HG03066 (cell line): ENCODE measurements around the gene TOM1.

Source experiments
- ATAC-seq: cut with Tn5 transposase; IDR thresholded peaks from one replicate; pipeline ENCODE4 v1.9.1; 2021; ENCODE audit warnings: low read depth; ENCODE audit not compliant: unreplicated experiment

Gene TOM1

DNA sequence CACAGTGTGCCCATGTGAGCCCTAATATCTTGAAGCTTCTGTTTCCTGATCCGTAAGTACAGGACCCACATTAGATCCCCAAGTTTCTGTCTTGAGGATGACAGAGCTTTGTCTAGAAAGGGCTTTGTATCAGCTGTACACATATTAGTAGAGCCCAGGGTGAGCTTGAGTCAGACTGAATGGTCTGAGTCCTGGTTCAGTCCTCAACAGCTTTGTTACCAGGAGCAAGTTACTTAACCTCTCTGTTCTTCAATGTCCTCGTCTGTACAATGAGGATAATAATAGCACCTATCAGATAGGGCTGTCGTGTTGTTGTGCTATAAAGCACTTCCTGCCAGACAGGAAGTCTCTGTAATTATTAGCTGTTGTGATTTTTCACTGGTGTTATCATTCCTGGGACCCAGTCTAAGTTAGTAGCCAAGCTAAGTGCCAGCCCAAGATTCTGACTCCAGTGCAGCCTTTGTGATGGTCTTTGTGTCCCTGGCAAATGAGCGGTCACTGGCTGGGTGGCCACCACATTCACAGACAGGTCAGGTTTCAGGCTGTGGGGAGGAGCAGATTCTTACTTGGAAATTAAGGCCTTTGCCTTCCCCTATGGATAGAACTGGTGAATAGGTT lies 6.8 kb downstream of the TOM1 start:
- ATAC-seq: no peak

DNA sequence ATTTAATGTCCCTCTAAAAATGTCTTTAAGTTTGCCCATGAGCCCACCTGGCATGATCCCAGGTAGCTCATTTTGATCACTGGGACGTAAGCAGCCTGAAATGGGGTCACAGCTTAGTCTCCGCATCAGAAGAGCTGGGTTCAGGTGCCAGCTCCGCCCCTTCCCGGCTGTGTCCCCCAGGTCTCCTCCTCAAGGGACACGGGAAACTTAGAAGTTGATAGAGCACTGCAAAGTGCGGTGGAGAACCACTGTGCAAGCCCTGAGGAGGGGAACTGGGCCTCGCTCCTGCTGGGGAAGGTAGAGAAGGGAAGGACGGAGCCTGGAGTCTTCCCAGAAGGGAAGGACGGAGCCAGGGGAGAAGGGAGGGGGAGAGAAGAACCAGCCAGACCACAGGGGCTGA lies 7.7 kb downstream of the TOM1 start:
- ATAC-seq: no peak

DNA sequence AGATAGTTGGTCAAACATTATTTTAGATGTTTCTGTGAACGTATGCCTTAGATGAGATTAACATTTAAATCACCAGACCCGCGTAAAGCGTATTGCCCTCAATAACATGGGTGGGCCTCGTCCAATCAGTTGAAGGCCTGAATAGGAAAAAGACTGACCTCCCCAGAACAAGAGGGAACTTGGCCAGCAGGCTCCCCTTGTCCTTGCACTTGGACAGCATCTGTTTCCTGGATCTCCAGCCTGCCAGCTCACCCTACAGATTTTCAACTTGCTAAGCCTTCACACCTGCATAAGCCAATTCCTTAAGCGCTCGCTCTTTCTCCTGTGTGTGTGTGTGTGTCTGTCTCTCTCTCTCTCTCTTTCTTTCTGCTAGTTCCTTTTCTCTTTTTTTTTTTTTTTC lies 8.2 kb downstream of the TOM1 start:
- no peak for ATAC-seq

DNA sequence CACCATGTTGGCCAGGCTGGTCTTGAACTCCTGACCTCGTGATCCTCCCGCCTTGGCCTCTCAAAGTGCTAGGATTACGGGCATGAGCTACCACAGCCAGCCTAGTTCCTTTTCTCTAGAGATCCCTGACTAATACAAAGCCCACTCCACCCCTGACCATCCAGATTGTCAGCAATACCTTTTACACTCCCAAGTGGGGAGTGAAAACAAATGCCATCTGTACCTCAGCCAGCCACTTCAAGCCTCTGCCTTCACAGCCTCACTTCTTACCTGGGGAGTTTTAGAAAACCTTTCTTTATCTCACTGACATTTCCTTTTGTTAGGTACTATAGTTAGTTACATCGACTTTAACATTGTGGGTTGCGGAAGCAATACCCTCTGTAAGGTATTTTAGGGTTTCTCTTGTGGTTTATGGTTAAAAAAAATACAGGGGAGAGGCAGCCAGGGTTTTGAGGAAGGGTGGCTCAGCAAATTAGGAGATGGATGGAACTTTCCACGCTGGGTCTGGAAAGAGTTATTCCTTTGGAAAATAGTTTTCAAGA lies 8.9 kb downstream of the TOM1 start:
- peak; percentile 42 for ATAC-seq

DNA sequence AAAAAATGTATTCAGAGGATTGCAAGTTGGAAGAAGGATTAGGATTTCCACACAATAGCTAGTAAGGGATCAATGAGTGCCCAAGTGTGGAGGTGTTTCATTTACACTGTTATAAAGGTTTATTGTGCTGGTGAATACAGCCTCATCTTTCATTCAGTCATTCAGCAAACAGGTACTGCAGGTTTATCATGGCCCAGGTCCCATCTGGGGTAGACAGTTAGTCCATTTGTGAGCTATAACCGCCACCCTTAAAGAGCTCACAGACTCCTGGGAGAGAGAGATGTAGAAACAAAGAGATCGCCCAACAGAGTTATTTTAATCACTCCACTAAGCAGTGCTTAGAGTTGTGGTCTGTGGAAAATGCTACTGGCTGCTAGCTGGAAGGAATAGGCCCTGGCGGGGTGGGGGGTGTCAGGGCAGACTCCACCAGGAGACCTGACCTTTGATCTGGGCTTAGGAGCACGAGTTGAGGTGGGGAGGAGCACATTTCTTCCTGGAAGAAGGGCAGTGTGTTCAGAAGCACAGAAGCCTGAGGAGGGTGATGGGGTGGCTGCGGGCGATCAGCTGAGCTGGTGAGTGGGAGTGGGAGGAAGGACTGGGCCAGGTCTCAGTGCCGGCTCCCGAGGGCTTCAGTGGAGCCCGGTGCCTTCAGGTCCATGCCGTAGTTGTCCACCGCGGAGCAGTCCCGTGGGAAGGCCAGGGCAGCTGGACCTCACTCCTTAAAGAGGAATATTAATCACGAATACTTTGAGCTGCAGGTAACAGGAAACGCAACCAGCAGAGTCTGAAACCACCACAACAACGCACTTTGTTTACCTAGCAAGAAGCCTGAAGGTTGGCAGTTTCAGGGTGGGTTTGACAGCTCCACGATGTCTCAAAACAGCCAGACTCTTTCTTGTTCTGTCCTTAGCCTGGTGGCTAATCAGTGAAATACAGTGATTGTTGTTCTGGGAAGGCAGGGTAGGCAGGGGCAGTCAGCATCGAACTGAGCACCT lies 11.2 kb downstream of the TOM1 start:
- ATAC-seq: no peak

DNA sequence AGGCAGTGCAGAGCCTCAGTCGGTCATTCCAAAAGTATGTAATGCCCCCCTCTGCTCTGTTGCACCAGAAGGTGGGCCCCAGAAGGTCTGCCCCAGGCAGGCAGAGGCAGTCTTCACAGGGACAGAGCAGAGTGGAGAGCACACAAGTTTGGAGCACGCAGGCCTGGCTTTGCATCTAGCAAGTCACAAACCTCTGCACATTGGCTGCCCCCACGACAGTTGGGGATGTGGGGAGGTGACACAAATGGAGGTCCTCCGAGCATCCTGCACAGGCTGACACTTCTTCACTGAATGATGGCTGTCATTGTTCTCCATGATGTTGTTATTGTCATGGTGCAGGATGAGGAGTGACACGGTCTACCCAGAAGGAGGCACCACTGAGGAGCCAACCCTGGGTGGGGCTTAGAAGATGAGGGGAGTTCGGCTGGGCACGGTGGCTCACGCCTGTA lies 11.9 kb downstream of the TOM1 start:
- no peak for ATAC-seq

DNA sequence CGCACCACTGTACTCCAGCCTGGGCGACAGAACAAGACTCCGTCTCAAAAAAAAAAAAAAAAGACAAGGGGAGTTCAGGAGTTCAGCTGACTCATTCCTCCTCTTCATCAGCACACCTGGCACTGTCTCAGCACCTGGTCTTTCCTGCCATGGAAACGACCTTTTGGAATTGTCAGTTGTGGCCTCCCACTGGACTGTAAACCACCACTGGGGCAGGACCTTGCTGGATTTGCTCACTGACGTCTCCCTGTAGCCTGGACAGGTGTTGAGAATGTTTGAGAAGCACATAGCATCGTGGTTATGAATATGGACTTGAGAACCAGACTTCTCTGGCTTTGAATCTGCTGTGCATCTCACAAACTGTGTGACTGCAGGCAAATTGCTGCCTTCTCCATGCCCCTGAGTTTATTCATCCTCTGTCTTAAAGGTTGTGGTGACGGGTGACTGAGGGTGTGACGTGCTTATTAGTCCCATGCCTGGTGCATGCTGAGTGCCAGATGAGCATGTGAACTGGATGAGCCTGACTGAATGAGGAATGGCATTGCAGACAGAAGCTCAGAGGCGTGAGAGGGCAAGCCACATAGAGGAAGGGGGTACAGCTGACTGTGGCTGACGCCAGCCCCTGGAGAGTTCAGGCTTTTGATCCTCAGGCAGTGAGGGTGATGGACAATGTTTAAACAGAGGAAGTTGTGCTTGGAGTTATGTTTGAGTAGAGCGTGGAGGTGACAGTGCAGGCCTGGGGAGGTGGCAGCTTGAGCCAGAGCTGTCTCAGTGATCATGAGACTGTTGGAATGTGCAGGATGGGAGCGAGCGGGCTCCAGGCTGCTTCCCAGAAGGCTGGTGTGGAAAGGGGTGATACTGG lies 12.7 kb downstream of the TOM1 start:
- no peak for ATAC-seq

DNA sequence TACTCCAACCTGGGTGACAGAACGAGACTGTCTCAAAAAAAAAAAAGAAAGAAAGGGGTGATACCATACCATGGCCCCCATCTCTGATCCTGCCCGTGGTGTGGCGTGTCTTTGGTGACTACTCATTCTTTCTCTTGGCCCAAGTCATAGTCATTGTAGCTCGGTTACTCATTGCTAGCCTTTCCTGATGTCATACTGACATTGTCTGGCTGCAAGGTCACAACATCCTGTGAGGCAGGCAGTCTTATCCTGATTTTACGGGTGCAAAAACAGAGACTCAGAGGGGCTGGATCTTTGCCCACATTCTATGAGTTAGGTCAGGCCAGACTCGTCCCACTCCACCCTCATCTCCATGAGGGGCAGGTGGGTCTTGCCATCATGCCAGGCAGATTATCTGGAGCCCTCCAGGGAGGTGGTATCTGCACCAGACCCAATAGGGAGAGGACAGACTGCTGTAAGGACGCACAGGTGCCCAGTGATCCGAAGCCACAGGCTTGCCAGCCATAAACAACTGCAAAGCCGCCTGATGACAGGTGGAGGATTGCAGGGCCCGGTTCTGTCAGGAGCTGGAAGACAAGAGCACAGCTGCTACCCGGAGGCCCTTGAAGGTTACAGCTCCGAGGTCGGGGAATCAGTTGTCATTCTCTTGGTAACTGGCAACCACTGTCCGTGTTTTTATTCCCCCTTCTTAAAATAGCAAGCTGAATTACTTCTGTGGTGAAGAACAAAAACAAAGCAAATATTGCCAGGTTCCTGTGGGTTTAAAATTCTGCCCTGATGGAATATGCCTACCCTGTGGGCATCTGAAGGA lies 13.8 kb downstream of the TOM1 start:
- no peak for ATAC-seq

DNA sequence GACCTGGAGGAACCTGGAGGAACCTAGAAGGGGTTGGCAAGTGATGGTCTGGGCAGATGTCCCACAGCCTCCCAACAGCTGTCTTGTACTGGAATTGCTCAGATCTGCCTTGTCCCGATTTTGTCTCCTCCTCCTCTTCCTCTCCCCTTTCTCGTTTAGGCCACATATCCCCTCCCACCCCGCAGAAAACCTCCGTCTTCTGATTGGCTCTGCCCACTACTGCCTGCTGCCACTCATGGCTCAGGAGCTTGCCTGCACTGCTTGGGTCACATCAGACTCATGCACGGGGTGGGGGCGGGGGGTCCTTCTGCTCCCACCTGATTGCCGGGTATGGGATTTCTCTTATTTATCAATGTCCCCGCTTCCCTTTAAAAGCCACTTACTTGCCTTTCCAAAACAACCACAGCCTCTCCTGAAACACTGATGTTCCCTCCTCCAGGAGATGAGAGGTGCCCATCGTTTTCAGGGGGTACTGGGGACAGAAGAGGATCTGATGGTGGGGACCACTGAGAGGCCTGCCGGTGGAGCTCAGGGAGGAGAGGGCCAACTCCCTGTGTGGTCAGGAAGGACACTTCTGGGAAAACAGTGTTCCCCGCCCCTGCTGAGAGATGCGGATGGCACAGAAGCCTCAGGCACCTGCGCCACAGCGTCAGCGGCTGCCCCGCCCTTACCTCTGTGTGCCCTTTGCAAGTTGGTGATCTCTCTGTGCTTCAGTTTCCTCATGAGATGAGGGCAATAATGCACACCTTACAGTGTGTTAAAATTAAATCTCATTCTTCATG lies 14.7 kb downstream of the TOM1 start:
- no peak for ATAC-seq

DNA sequence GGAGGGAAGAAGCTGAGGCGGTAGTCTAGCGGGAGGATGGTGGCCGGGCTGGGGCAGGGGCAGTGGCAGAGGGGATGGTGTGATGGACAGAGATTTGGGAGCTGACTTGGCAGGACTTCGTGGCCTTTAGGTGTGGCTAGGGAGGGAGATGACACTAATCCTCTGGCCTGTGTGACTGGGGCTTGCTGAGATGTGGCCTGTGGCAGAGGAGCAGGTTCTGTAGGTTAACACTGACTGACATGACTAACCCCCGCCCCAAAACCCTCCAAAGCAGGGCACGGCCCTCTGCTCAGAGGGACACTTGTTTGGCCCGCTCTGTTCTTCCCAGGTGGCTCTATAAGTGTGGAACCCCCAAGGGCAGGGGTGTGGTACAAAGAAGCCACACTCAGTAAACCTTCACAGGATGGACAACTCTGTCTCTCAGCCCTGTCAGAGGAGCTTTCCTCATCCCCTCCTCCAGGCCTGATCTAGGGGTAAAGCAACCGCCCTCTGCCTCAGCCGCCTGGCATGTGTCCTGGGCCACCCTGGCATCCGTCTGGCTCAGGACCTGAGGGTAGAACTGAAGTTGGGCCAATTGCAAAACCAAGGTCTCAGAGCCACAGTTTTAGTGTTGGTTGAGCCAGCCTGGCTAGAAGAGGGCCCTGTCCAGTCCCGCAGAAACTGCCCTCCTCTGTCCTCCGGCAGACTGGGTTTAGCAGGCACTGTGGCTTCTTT lies 15.6 kb downstream of the TOM1 start:
- ATAC-seq: no peak

DNA sequence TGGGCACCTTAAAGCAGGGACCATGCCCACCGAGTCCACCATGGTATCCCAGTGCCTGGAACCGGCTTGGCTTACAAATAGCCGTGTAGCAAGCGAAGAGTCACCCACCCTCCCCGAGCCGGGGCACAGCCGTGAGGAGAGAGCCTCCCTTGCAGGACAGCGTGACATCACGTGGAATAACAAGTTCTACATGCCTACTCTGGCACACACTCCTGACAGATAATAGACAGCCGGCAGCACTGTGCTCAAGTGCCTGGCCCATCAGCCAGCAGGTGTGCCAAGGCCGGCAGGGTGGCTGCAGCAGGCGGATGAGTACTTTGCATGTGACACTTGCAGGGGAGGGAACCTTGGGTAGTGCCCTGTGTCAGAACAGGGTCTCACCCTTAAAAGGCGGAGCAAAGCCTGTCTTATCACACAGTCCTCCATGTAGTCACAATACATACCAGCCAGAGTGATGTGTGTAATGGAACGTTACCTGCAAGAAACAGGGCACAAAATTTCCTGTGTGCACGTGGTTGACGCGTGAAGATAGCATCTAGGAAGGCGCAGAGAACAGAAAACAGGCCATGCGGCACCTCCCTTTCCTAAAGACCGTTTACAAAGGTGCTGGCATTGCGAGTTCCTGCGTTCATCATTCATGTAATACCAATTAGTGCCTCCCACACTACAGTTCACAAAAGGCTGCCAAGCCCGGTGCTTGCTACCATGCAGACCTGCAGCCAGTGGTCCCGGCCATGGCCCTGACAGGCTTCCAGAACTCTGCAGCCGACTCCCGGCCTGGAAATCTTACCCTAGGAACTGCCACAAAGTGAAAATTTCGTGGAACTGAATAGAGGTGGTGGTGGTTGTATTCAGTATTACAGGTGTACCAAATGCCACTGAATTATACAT lies 16.4 kb downstream of the TOM1 start:
- ATAC-seq: no peak

DNA sequence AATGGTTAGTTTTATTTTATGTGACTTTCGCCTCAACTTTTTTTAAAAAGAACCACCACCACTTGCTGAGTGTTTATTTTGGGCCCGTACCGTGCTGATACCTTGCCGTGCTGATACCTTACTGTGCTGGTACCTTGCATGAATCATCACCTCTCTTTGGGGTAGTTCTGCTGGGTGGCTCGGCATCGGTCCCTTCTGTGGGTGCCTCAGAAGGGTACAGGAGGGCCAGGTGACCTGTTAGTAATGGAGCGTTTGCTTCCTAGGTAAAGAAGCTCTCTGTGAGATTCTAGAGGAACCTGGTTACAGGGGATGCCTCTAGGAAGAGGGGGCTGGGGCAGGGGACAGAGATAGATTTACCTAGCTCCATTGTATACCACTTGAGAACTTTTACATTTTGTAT lies 17.1 kb downstream of the TOM1 start:
- no peak for ATAC-seq

DNA sequence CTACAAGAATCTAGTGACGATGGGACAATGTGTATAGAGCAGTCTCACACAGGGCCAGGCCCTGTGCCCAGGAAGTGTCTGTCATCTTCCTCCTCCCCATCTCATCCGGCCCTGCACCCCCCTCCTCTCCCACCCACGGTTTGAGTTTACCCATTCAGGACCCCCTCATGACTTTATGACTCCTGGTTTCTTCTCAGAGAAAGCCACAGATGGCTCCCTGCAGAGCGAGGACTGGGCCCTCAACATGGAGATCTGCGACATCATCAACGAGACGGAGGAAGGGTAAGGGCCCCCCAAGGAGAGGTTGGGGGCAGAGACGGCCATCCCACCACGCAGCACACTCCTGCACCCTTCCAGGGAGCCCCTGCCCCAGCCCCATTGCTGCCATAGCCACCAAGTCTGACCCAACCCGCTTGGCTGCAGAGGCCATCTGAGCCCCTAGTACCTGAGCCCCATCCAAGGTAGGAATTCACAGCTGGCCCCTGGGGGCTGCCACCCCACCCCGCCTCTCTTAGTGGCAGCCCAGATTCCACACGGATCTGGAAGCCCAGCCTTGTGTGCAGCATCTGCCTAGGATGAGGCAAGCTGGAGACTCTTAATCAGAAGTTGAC lies 18.1 kb downstream of the TOM1 start:
- no peak for ATAC-seq

DNA sequence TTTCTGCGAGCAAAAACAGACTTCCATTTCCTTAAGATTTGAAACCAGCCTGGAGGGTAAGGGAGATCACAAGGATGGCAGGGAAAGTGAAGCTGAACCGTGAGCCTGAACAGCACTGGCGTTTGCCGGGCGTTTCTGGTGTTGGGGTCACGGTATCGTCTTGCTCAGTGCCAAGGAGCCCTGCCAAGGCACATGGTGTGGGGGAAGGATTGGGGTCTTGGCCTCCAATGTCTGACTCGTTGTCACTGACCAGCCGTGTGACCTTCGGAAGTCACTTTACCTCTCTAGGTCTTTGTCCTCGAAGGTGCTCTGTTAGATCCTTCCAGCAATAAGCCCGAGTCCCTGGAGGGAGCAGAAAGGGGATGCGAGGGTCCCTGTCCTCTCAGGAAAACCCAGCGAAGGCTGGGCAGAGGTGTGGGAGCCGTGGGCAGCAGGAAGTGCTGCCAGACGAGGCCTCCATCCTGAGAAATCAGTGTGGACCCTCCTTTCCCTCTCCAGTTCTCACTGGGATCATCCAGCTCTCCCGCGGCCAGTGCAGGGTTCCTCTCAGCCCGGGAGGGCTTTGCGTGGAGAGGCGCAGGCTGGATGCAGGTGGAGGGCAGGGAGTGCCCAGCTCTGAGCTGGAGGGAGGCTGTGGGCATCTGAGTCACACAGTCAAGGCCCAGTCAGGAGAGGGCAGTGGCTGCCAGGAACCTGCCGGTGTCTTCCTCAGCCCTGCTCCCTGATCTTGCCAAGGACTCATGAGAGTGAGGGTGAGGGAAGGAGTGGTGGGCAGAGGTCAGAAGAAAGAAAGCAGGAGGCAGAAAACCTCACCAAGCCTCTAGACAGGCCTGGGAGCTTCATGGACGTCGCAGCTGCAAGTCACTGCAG lies 18.9 kb downstream of the TOM1 start:
- no peak for ATAC-seq

DNA sequence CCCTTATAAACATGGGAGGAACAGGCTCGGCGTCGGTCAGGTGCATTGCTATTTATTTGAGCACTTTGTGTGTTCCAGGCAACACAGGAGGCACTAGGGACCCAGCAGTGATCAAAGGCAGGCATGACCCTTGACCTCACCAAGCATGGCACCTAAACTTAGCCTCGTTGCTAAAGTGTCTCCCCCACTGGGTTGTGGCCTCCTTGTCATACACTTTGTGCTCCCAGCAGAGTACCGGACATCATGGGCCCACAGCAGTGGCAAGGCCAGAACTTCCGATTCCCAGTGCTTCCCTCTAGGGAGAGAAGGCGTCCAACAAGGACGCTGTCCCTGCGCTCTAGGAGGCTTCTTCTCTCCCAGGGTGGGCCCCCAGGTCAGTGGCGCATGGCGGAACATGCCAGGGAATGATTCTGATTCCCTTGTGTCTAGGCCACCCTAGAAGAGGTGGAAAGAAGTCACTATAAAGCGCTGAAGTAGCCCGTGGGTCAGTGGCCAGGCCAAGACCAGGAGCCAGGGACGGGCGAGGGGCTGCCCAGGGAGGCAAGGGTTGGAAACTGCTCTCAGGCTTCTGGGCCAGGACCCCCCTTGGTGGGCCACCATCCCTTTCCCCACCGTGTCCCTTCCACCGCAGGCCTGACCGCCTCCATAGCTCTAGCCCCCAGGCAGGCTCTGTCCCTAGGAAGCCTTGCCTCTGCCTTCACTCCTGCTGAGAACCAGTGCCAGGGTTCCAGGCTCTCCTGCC lies 19.7 kb downstream of the TOM1 start:
- ATAC-seq: no peak
